Osteocyte (in vitro differentiated cells): ENCODE data around the gene BMP7. TPM values are rescaled to one million over a fixed set of nuclear protein-coding genes. Genes with fewer than 3 reads are reported as not detected.
"Not testable (repeated sequence)": the region's sequence is repeated elsewhere in the genome, so short reads cannot be mapped to it uniquely, and the experiment has no call there.

Experiments used
- DNase-seq: peaks from one replicate; pipeline ENCODE4 v3.0.0; 2021; ENCODE audit warnings: mixed read lengths; ENCODE audit not compliant: unreplicated experiment; ENCODE audit errors: extremely low spot score
- H3K27ac Mint-ChIP-seq: one replicate; pipeline ENCODE4 v1.8.0; 2021; ENCODE audit warnings: mild to moderate bottlenecking, mixed read lengths; ENCODE audit not compliant: unreplicated experiment
- H3K27me3 Mint-ChIP-seq: one replicate; pipeline ENCODE4 v1.8.0; 2021; ENCODE audit warnings: mixed read lengths; ENCODE audit not compliant: unreplicated experiment
- H3K36me3 Mint-ChIP-seq: one replicate; pipeline ENCODE4 v1.8.0; 2021; ENCODE audit warnings: mixed read lengths; ENCODE audit not compliant: unreplicated experiment
- H3K4me1 Mint-ChIP-seq: one replicate; pipeline ENCODE4 v1.8.0; 2021; ENCODE audit warnings: mixed read lengths; ENCODE audit not compliant: unreplicated experiment
- H3K4me3 Mint-ChIP-seq: one replicate; pipeline ENCODE4 v1.8.0; 2021; ENCODE audit warnings: mild to moderate bottlenecking, moderate library complexity, mixed read lengths; ENCODE audit not compliant: unreplicated experiment
- H3K9me3 Mint-ChIP-seq: one replicate; pipeline ENCODE4 v1.8.0; 2021; ENCODE audit warnings: mixed read lengths; ENCODE audit not compliant: unreplicated experiment
- CTCF ChIP-seq: fragments of 200-600 bp; sonication (generic); IDR thresholded peaks from 2 replicates; pipeline ENCODE4 v1.5.0; 2021; ENCODE audit warnings: antibody characterized with exemption, mild to moderate bottlenecking, moderate library complexity
- total RNA-seq: library from RNA; stranded (reverse); gene quantifications from 2 replicates; pipeline ENCODE4 v1.2.1, GENCODE V29; 2021

BMP7 gene
- total RNA-seq, 1 donor from 2014 or later = not detected

GRCh38 chr20:57241363-57241991, 25.0 kb downstream of the BMP7 start:
- no peaks in the 10 kb centered on the region for H3K9me3 Mint-ChIP-seq
- DNase-seq = no peak
- no peak overlapping the region for H3K4me3 Mint-ChIP-seq
- no peak overlapping the region for H3K27ac Mint-ChIP-seq
- no peaks in the 10 kb centered on the region for H3K36me3 Mint-ChIP-seq
- peaks cover 20% of the 10 kb centered on the region for H3K27me3 Mint-ChIP-seq
- TF ChIP-seq CTCF = no peak
- H3K4me1 Mint-ChIP-seq = no peaks in the 10 kb centered on the region

GRCh38 chr20:57240581-57241362, 25.7 kb downstream of the BMP7 start:
- no peak for DNase-seq
- Mint-ChIP-seq H3K9me3 (no peaks in the 10 kb centered on the region), H3K4me1 (no peaks in the 10 kb centered on the region), H3K27ac (no peak overlapping the region), H3K4me3 (no peak overlapping the region), H3K27me3 (peaks cover 27% of the 10 kb centered on the region), H3K36me3 (no peaks in the 10 kb centered on the region)
- no peak for TF ChIP-seq CTCF

GRCh38 chr20:57239725-57240124, 26.7 kb downstream of the BMP7 start:
- not testable (repeated sequence) for DNase-seq, H3K4me3 Mint-ChIP-seq, H3K27ac Mint-ChIP-seq, H3K4me1 Mint-ChIP-seq, H3K9me3 Mint-ChIP-seq, H3K36me3 Mint-ChIP-seq
- peaks cover 38% of the 10 kb centered on the region for H3K27me3 Mint-ChIP-seq

- peaks cover 42% of the 10 kb centered on the region for H3K27me3 Mint-ChIP-seq
- H3K27ac Mint-ChIP-seq, H3K36me3 Mint-ChIP-seq, DNase-seq, H3K9me3 Mint-ChIP-seq, H3K4me3 Mint-ChIP-seq, H3K4me1 Mint-ChIP-seq: not testable (repeated sequence)
These were observed 27.1 kb downstream of the BMP7 start for GRCh38 chr20:57239324-57239723.

- peaks cover 45% of the 10 kb centered on the region for H3K27me3 Mint-ChIP-seq
- DNase-seq = no peak
- H3K27ac Mint-ChIP-seq = no peak overlapping the region
- no peak overlapping the region for H3K4me3 Mint-ChIP-seq
- H3K4me1 Mint-ChIP-seq = no peaks in the 10 kb centered on the region
- H3K36me3 Mint-ChIP-seq = no peaks in the 10 kb centered on the region
- no peaks in the 10 kb centered on the region for H3K9me3 Mint-ChIP-seq
- TF ChIP-seq CTCF = no peak
These were observed 28.4 kb downstream of the BMP7 start for GRCh38 chr20:57238089-57238488.

GRCh38 chr20:57237585-57237953, 28.9 kb downstream of the BMP7 start:
- H3K4me1 Mint-ChIP-seq = no peaks in the 10 kb centered on the region
- no peak overlapping the region for H3K27ac Mint-ChIP-seq
- DNase-seq = no peak
- H3K4me3 Mint-ChIP-seq = no peak overlapping the region
- TF ChIP-seq CTCF = no peak
- H3K36me3 Mint-ChIP-seq = no peaks in the 10 kb centered on the region
- peaks cover 51% of the 10 kb centered on the region for H3K27me3 Mint-ChIP-seq
- no peaks in the 10 kb centered on the region for H3K9me3 Mint-ChIP-seq
